Activated T-cell treated with anti-CD3 and anti-CD28 coated beads for 24 hours (primary cell): ENCODE results near the gene COA8.

Experiments
- DNase-seq: peaks from one replicate; pipeline ENCODE4 v3.0.0-alpha.2; 2020; ENCODE audit warnings: low read depth

Gene COA8

GRCh38 chr14:103548463-103549351 lies 14.1 kb upstream of the COA8 start:
- DNase-seq = no peak

- DNase-seq = no peak
Measured at GRCh38 chr14:103549361-103550311, 13.1 kb upstream of the COA8 start.

GRCh38 chr14:103550451-103551337 lies 12.1 kb upstream of the COA8 start:
- no peak for DNase-seq

- no peak for DNase-seq
Measured at GRCh38 chr14:103551338-103551762, 11.4 kb upstream of the COA8 start.

- no peak for DNase-seq
Measured at GRCh38 chr14:103552011-103552845, 10.5 kb upstream of the COA8 start.

GRCh38 chr14:103552846-103553210 lies 9.9 kb upstream of the COA8 start:
- no peak for DNase-seq

GRCh38 chr14:103555559-103556337 lies 7.0 kb upstream of the COA8 start:
- no peak for DNase-seq

GRCh38 chr14:103556946-103557758 lies 5.6 kb upstream of the COA8 start:
- no peak for DNase-seq

GRCh38 chr14:103558071-103558882 lies 4.5 kb upstream of the COA8 start:
- no peak for DNase-seq

- no peak for DNase-seq
Measured at GRCh38 chr14:103559766-103560165, 3.0 kb upstream of the COA8 start.

- no peak for DNase-seq
Measured at GRCh38 chr14:103560691-103561090, 2.1 kb upstream of the COA8 start.

GRCh38 chr14:103561381-103562178 lies 1.2 kb upstream of the COA8 start:
- peak; percentile 43 for DNase-seq

GRCh38 chr14:103562179-103562428 lies 656 bp upstream of the COA8 start:
- no peak for DNase-seq

- no peak for DNase-seq
Measured at GRCh38 chr14:103563226-103563620, 463 bp downstream of the COA8 start.

- no peak for DNase-seq
Measured at GRCh38 chr14:103563844-103564505, 1.2 kb downstream of the COA8 start.

GRCh38 chr14:103568952-103569351 lies 6.2 kb downstream of the COA8 start:
- no peak for DNase-seq

- no peak for DNase-seq
Measured at GRCh38 chr14:103569408-103569807, 6.6 kb downstream of the COA8 start.
